Heart left ventricle (tissue), 16 donors: ENCODE measurements around the gene PEX1. TPM values are rescaled to one million over a fixed set of nuclear protein-coding genes. Genes with fewer than 3 reads are reported as not detected.
"Not testable (repeated sequence)": the region's sequence is repeated elsewhere in the genome, so short reads cannot be mapped to it uniquely, and the experiment has no call there.

Experiments used
- ATAC-seq, 4 donors: fragments of 200-7000 bp; cut with Tn5 transposase; one replicate each; pipeline ENCODE4 v1.9.1; 2020 to 2022; ENCODE audit warnings: moderate library complexity in 4 of 4, mild to moderate bottlenecking in 3 of 4, moderate number of reproducible peaks in 1 of 4
- DNase-seq, 5 donors: peaks; one replicate each; pipeline ENCODE4 v3.0.0-alpha.2; 2020
- H3K27ac ChIP-seq, 12 donors: fragments of 200-600 bp; sonication (generic) in 4 of 12; one replicate each; pipeline versions ENCODE4 v1.5.0 to v1.8.0; 2016 to 2022; ENCODE audit warnings: mild to moderate bottlenecking in 2 of 12
- H3K27me3 ChIP-seq, 9 donors: fragments of 200-600 bp; sonication (generic) in 2 of 9; one replicate each; pipeline versions ENCODE4 v1.5.1 to v1.8.0; 2016 to 2022; ENCODE audit warnings: mild to moderate bottlenecking in 3 of 9
- H3K36me3 ChIP-seq, 9 donors: fragments of 200-600 bp; sonication (generic) in 2 of 9; one replicate each; pipeline versions ENCODE4 v1.5.0 to v1.8.0; 2018 to 2022; ENCODE audit warnings: mild to moderate bottlenecking in 2 of 9
- H3K4me1 ChIP-seq, 12 donors: fragments of 200-600 bp; sonication (generic) in 4 of 12; one replicate each; pipeline versions ENCODE4 v1.5.0 to v1.8.0; 2016 to 2022; ENCODE audit warnings: mild to moderate bottlenecking in 3 of 12
- H3K4me3 ChIP-seq, 12 donors: fragments of 200-600 bp; sonication (generic) in 4 of 12; one replicate each; pipeline versions ENCODE4 v1.5.0 to v1.8.0; 2017 to 2022; ENCODE audit warnings: mild to moderate bottlenecking in 9 of 12, moderate library complexity in 4 of 12
- H3K9me3 ChIP-seq, 12 donors: fragments of 200-600 bp; sonication (generic) in 4 of 12; one replicate each; pipeline versions ENCODE4 v1.5.0 to v1.8.0; 2016 to 2022; ENCODE audit warnings: mild to moderate bottlenecking in 1 of 12
- CTCF ChIP-seq, 12 donors: fragments of 200-600 bp; sonication (generic) in 4 of 12; IDR thresholded peaks; one replicate each; pipeline versions ENCODE4 v1.5.0 to v1.8.0; 2018 to 2022; ENCODE audit warnings: antibody characterized with exemption in 12 of 12, mild to moderate bottlenecking in 5 of 12
- POLR2A ChIP-seq, 2 donors: fragments of 450-650 bp; IDR thresholded peaks; one replicate each; pipeline ENCODE4 v1.6.1; 2017; ENCODE audit warnings: antibody characterized with exemption in 2 of 2, mild to moderate bottlenecking in 2 of 2, moderate library complexity in 2 of 2
- WGBS, 4 donors: extraction: QIAGEN DNeasy Blood & Tissue Kit in 2 of 4; methylation state at CpG; one replicate each; pipeline versions ENCODE4 v1.1.5 to v1.1.7; 2013 to 2018; 5-methylcytosine and 5-hydroxymethylcytosine counted together
- intact Hi-C, 10 donors: fragments of 100-400 bp; cut with DNase I; formaldehyde crosslinking; loops; one replicate each; pipeline versions ENCODE4 v1.11.1 to v1.14.2; 2022
- polyA plus RNA-seq, 2 donors: library from polyadenylated mRNA; stranded (reverse); fragments of 200-250 nt; gene quantifications; one replicate each; pipeline ENCODE4 v1.2.3, GENCODE V29; 2013
- total RNA-seq, 9 donors: library from RNA; depleted of rRNA in 2 of 9; stranded (reverse); fragments of >200 nt in 2 of 9; fragmentation: NEBNext Ultra II Directional in 3 of 9; extraction: Animal tissue kit (Norgen Biotek cat#: 25700) in 3 of 9; gene quantifications; one replicate each; pipeline versions ENCODE4 v1.1.0 to v1.2.4, GENCODE V29; 2016 to 2023
- donor health status: ischemic (EF 13 %, LVEDD 7.1; RV severe dilation, severe dysfunction).
- donor health status: healthy with polysubstance abuse.
- donor health status: DM: no; HTN: yes; CAD: no.
- donor health status: DM: no; HTN: no; CAD: no.
- donor health status: ischemic (EF 25% LVEDD 6.9; RV normal size, moderate dysfunction).
- donor health status: ischemic (EF 25% LVEDD 5.7; RV mildly dilated, moderate dysfunction).
- donor health status: healthy.
- donor health status: DM: yes; HTN: yes; CAD: no.
- donor health status: ischemic (EF 35%, LVEDD 5.7; RV mildly dilated, moderate dysfunction).
- donor health status: nonischemic (EF 11% LVEDD 7.7; RV severe dilation, severe dysfunction).
- donor health status: DM: yes; HTN: yes; CAD: no.
- donor health status: PGD.
- donor health status: ischemic (EF 29% LVEDD 5.4; RV normal size, mild dysfunction).
- donor health status: nonischemic (EF 23%, LVEDD 6.1; RV moderate dilation, normal function).

The PEX1 gene
- total and polyA plus RNA-seq, 11 donors: 4.8 to 19.9 (median 15.0) TPM

DNA sequence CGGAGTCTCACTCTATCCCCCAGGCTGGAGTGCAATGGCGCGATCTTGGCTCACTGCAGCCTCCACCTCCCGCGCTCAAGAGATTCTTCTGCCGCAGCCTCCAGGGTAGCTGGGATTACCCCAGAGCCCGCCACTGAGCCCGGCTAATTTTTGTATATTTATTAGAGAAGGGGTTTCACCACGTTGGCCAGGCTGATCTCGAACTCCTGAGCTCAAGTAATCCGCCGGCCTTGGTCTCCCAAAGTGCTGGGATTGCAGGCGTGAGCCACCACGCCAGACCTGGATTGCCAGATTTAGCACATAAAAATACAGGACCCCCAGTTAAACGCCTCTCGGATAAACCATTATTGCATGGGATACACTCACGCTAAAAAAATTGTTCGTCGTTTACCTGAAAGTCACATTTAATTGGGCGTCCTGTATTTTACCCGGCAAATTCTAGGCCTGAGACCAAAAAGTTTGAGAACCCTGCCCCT lies 81.4 kb downstream of the PEX1 start:
- WGBS, 4 donors: 53 to 57% (median 55%) methylated on average over 21 of the region's 21 CpGs
- H3K36me3 ChIP-seq: peaks cover 0 to 30% (median 26%) of the 10 kb centered on the region in 9 donors
- H3K4me3 ChIP-seq: peak overlapping the region in 11 of 12 donors; percentile 81 to 100 (median 93)
- no peak for TF ChIP-seq POLR2A (IDR thresholded peaks at IDR 0.05)
- TF ChIP-seq CTCF (IDR thresholded peaks at IDR 0.05): peak in 2 of 12 donors; percentile 80 to 88
- H3K27me3 ChIP-seq: no peaks in the 10 kb centered on the region
- H3K27ac ChIP-seq: peak overlapping the region in 10 of 12 donors; percentile 94 to 98 (median 97)
- ATAC-seq: peak in 1 of 4 donors; percentile 13
- intact Hi-C loops: loop anchor here (1.0 to 10.0 kb wide), 11 partner anchors 23 to 620 kb away; partner anchors contain the start of genes ANKIB1 (in 8 of the 10), KRIT1 (in 8 of the 10), LRRD1 (in 6 of the 10) and MTERF1 (in 3 of the 10)
- no peak for DNase-seq
- peaks cover 0 to 19% (median 11%) of the 10 kb centered on the region in 12 donors for H3K4me1 ChIP-seq
- H3K9me3 ChIP-seq: no peaks in the 10 kb centered on the region

DNA sequence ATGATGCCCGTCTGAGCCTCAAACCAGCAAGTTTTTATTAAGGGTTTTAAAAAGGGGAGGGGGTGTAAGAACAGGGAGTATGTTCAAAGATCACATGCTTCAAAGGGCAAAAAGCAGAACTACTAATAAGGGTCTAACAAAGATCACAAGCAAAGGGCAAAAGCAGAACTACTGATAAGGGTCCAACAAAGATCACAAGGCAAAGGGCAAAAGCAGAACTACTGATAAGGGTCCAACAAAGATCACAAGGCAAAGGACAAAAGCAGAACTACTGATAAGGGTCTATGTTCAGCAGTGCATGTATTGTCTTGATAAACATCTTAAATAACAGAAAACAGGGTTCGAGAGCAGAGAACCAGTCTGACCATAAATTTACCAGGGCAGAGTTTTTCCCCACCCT lies 85.6 kb downstream of the PEX1 start:
- H3K27ac ChIP-seq, H3K27me3 ChIP-seq, H3K4me1 ChIP-seq, ATAC-seq, H3K9me3 ChIP-seq, DNase-seq, H3K4me3 ChIP-seq, H3K36me3 ChIP-seq: not testable (repeated sequence)
- intact Hi-C loops: loop anchor here in 6 of 10 donors (10.0 kb wide), 3 partner anchors 198 to 558 kb away; partner anchors contain the start of genes ANKIB1 (in 3 of the 6), KRIT1 (in 3 of the 6), LRRD1 (in 2 of the 6) and MTERF1 (in 2 of the 6)
- WGBS, 4 donors: 74 to 91% (median 84%) methylated on average over 2 of the region's 2 CpGs

DNA sequence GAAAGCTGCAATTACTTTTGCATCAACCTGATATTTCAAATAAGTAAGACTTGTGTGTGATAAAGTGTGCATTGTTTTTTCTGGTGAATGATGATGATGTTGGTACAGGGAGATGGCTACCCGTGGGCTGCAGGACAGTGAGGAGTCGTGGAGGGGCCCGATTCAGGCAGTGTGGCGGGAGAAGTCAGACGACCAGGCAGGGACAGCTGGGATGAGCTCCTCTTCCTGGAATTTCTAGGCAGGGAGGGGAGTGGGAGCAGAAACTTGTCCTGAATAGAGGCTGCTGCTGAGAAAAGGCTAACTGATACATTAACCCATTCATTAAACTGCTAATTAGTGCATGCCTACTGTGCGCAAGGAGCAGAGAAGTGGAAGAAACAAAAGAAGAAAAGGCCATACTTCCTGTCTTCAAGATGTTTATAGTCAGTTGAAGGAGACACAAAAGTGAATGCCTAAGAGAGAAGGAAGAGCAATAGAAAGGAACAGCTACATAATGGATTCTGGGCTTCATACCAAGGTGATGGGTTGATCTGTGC lies 90.3 kb downstream of the PEX1 start:
- intact Hi-C loops: no loop called here
- 48 to 72% (median 67%) methylated on average over 6 of the region's 6 CpGs for WGBS, 4 donors
- H3K4me1 ChIP-seq: no peaks in the 10 kb centered on the region

More for the DNA sequence above, 90.3 kb downstream of the PEX1 start:
- no peak overlapping the region for H3K4me3 ChIP-seq
- no peak for ATAC-seq
- H3K27ac ChIP-seq: no peak overlapping the region
- no peaks in the 10 kb centered on the region for H3K9me3 ChIP-seq
- no peak for TF ChIP-seq CTCF (IDR thresholded peaks at IDR 0.05)
- no peak for TF ChIP-seq POLR2A (IDR thresholded peaks at IDR 0.05)
- no peaks in the 10 kb centered on the region for H3K36me3 ChIP-seq
- H3K27me3 ChIP-seq: peaks cover 0 to 5% (median 0%) of the 10 kb centered on the region in 9 donors
- no peak for DNase-seq

Other genes with a start within 250 kb of the PEX1 start
- 10 to 100 TPM in 8 of 9 donors, 1 to 10 TPM in 1; 8.5 to 20.5 (median 11.8) TPM for gene GATAD1, start 81.0 kb downstream of the PEX1 start, total RNA-seq
- gene GATAD1, start 81.0 kb downstream of the PEX1 start, polyA plus RNA-seq: 10 to 100 TPM; 13.8 to 16.5 TPM
- under 1 TPM in 2 of 9 donors, not detected in 7; 0.15 to 0.27 TPM for gene ERVW-1, start 50.6 kb downstream of the PEX1 start, total RNA-seq
- not detected for gene ERVW-1, start 50.6 kb downstream of the PEX1 start, polyA plus RNA-seq
- 10 to 100 TPM in 7 of 9 donors, 1 to 10 TPM in 2; 6.5 to 13.7 (median 10.8) TPM for gene RBM48, start 275 bp upstream of the PEX1 start, total RNA-seq
- 10 to 100 TPM in 1 of 2 donors, 1 to 10 TPM in 1; 6.7 to 10.4 TPM for gene RBM48, start 275 bp upstream of the PEX1 start, polyA plus RNA-seq
- gene FAM133B, start 61.9 kb upstream of the PEX1 start, total RNA-seq: 10 to 100 TPM in 6 of 9 donors, 1 to 10 TPM in 3; 7.9 to 14.1 (median 11.0) TPM
- 10 to 100 TPM; 11.0 to 17.4 TPM for gene FAM133B, start 61.9 kb upstream of the PEX1 start, polyA plus RNA-seq